Measurements from ENCODE around the gene GKAP1. TPM values are rescaled to one million over a fixed set of nuclear protein-coding genes. Genes with fewer than 3 reads are reported as not detected.
"Not testable (repeated sequence)": the region's sequence is repeated elsewhere in the genome, so short reads cannot be mapped to it uniquely, and the experiment has no call there.

The GKAP1 gene
- 10 to 100 TPM in 3 of 4 donors, 1 to 10 TPM in 1; 4.9 to 44.1 (median 19.0) TPM for total RNA-seq

- DNase-seq, result peak; percentile 80 to 84
- intact Hi-C loops (cut with DNase I; ENCODE audit: low total_unique reads), result not testable (repeated sequence)
- peak within 1 kb of the TSS; percentile 86 to 96 for H3K27ac ChIP-seq
Observed at GRCh38 chr9:83817356-83818278, at the start of gene GKAP1. TSS of gene GKAP1 (minus strand) at chr9:83817769. CDS start at chr9:83806517, 11,252 bp downstream.

DNA sequence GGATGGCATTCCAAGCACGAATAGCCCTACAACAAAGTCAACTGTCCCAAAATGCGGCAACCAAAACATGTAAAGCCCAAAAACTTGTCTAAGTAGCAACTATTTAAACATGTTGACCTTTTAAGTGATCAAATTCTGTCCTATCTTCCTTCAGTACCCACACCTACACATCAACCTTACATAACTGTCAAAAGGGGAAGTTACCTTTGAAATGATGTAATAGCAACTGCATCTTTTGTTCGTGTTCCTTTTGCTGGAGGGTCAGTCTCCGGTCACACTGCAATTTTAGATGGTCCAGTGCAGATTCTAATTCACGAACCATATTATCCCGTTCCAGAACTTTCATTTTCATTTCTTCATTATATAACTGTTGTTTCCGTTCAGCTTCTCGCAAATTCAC is 32.3 kb upstream of the GKAP1 start:
- H3K4me1 ChIP-seq; H3K27me3 ChIP-seq; H3K36me3 ChIP-seq; H3K27ac ChIP-seq; H3K9me3 ChIP-seq; intact Hi-C loops (cut with DNase I; ENCODE audit: low total_unique reads); DNase-seq; H3K4me3 ChIP-seq: not testable (repeated sequence)

More at GRCh38 chr9:83817356-83818278, at the start of gene GKAP1:
- H3K36me3 ChIP-seq, H3K27me3 ChIP-seq, H3K9me3 ChIP-seq, H3K4me1 ChIP-seq: not testable (repeated sequence)
- TF ChIP-seq POLR2A (IDR thresholded peaks at IDR 0.05) (peak in 1 of 2 donors; percentile 19), CTCF (IDR thresholded peaks at IDR 0.05) (peak in 2 of 4 experiments; percentile 28 to 44)
- H3K4me3 ChIP-seq, result peak within 1 kb of the TSS; percentile 38 to 64

- DNase-seq; H3K4me3 ChIP-seq; H3K4me1 ChIP-seq; H3K36me3 ChIP-seq; H3K9me3 ChIP-seq; H3K27me3 ChIP-seq; intact Hi-C loops (cut with DNase I; ENCODE audit: low total_unique reads); H3K27ac ChIP-seq: not testable (repeated sequence)
Observed at GRCh38 chr9:83837070-83837643, 19.6 kb upstream of the GKAP1 start.

GRCh38 chr9:83830426-83831071 is 13.0 kb upstream of the GKAP1 start:
- H3K36me3 ChIP-seq; DNase-seq; H3K9me3 ChIP-seq; intact Hi-C loops (cut with DNase I; ENCODE audit: low total_unique reads); H3K4me1 ChIP-seq; H3K27ac ChIP-seq; H3K27me3 ChIP-seq; H3K4me3 ChIP-seq: not testable (repeated sequence)

GRCh38 chr9:83824986-83825623 is 7.5 kb upstream of the GKAP1 start:
- DNase-seq; H3K9me3 ChIP-seq; H3K4me1 ChIP-seq; H3K4me3 ChIP-seq; H3K27ac ChIP-seq; H3K36me3 ChIP-seq; intact Hi-C loops (cut with DNase I; ENCODE audit: low total_unique reads); H3K27me3 ChIP-seq: not testable (repeated sequence)

DNA sequence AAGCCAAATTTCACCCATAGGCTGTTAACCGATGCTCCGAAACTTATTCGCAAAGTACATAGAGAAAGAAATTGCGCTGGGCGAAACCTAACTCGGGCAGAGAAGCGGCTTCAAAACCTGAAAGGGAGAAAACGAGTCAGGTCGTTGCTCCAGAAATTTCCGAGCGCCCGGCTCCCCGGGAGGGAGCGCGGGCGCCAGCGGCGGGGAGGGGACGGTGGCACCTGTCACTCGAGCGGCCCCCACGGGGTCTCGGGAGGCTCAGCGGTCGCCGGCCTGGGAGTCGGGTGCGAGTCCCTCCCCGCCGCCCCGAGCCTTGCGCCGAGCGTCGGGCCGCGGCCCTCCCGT is 586 bp downstream of the GKAP1 start:
- H3K4me1 ChIP-seq; intact Hi-C loops (cut with DNase I; ENCODE audit: low total_unique reads); H3K27me3 ChIP-seq; H3K36me3 ChIP-seq; H3K9me3 ChIP-seq: not testable (repeated sequence)
- H3K27ac ChIP-seq, result peak overlapping the region; percentile 86 to 96
- DNase-seq, result peak in 1 of 2 donors; percentile 14
- peak overlapping the region; percentile 38 to 64 for H3K4me3 ChIP-seq

DNA sequence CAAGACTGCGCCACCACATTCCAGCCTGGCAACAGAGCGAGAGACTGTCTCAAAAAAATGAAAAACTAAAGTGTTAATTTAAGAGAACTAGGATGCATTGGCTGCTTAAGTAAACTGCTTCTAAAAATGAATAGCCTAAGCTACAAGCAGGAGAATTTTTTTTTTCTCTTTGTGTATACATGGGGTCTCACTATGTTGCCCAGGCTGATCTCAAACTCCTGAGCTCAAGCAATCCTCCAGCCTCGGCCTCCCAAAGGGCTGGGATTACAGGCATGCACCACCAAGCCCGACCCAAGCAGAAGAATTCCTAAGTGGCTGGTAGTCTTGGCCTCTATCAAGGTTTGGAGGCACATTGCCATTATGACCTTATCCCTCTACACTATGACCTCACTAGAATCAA is 2.4 kb downstream of the GKAP1 start:
- H3K4me1 ChIP-seq; DNase-seq; H3K36me3 ChIP-seq; H3K27me3 ChIP-seq; H3K27ac ChIP-seq; H3K4me3 ChIP-seq; intact Hi-C loops (cut with DNase I; ENCODE audit: low total_unique reads); H3K9me3 ChIP-seq: not testable (repeated sequence)

GRCh38 chr9:83809213-83809612 is 8.4 kb downstream of the GKAP1 start:
- H3K36me3 ChIP-seq; H3K4me1 ChIP-seq; DNase-seq; H3K27ac ChIP-seq; H3K9me3 ChIP-seq; intact Hi-C loops (cut with DNase I; ENCODE audit: low total_unique reads); H3K4me3 ChIP-seq; H3K27me3 ChIP-seq: not testable (repeated sequence)

- H3K36me3 ChIP-seq; intact Hi-C loops (cut with DNase I; ENCODE audit: low total_unique reads): not testable (repeated sequence)
Observed at GRCh38 chr9:83804454-83804853, 13.1 kb downstream of the GKAP1 start.

DNA sequence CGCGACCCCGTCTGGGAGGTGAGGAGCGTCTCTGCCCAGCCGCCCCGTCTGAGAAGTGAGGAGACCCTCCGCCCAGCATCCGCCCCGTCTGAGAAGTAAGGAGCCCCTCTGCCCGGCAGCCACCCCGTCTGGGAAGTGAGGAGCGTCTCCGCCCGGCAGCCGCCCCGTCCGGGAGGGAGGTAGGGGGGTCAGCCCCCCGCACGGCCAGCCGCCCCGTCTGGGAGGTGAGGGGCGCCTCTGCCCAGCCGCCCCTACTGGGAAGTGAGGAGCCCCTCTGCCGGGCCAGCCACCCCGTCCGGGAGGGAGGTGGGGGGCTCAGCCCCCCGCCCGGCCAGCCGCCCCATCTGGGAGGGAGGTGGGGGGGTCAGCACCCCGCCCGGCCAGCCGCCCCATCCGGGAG is 13.6 kb downstream of the GKAP1 start:
- H3K9me3 ChIP-seq; H3K4me1 ChIP-seq; H3K27me3 ChIP-seq; H3K4me3 ChIP-seq; H3K27ac ChIP-seq; intact Hi-C loops (cut with DNase I; ENCODE audit: low total_unique reads); DNase-seq; H3K36me3 ChIP-seq: not testable (repeated sequence)

More at GRCh38 chr9:83804454-83804853, 13.1 kb downstream of the GKAP1 start:
- not testable (repeated sequence) for H3K9me3 ChIP-seq, H3K27me3 ChIP-seq, H3K4me3 ChIP-seq, DNase-seq, H3K27ac ChIP-seq, H3K4me1 ChIP-seq

All from uterus (tissue), 4 donors.